Coronary artery (tissue), 2 donors: Measurements from ENCODE around the gene EMX1.

Source experiments
- DNase-seq: peaks from one replicate; pipeline ENCODE4 v3.0.0-alpha.2; 2017; ENCODE audit warnings: low spot score
- H3K27ac ChIP-seq, 2 donors: fragments of 200-600 bp; sonication (generic); one replicate each; pipeline ENCODE4 v1.5.1; 2016 to 2019
- H3K4me3 ChIP-seq: fragments of 200-600 bp; sonication (generic); 2 replicates; pipeline ENCODE4 v1.5.1; 2016; ENCODE audit warnings: mild to moderate bottlenecking, moderate library complexity
- TF ChIP-seq, protein P1 (sequence below): fragments of 200-600 bp; sonication (generic); IDR thresholded peaks from one replicate; pipeline ENCODE4 v1.5.1; 2019; ENCODE audit warnings: antibody characterized with exemption

The EMX1 gene

DNA sequence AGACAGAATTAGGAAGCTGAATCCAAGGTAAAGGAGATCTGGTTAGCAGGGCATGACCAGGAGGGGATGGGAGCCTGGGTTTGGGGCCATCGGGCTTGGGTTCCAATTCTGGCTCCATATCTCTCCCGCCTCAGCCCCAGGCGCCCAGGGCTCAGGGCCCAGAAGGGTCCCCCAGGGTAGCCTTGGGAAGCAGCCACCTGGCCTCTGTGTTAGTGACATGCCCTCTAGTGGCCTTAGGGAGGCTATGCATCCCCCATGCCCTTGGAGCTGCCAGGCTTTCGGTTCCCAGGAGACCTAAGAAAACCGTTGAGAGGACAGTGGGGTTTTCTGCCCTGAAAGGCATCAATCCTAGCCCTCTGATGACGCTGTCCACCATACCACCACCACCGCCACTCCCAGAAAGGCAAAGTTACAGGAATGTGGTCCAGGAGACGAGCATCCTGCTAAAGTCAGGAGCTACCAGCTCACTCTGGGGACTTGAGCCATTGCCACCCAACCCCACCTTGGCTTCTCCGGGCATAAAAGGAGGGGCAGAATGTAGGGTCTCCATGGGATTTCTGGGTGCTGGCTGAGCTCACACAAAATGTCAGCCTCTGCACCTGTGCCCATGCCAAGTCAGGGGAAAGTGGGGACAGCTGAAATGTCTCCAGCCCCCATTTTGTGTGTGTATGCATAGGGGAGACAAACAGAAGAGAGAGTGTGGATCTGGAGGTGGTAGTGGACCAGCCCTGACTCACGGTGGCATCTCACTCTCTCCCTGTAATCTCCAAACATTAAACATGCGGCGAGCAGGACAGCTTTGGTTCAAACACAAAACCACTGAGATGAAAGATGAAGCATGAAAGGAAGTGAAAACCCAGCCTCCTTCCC, 56.5 kb downstream of the EMX1 start:
- Histone ChIP-seq H3K27ac (no peak overlapping the region), H3K4me3 (no peak overlapping the region)
- TF ChIP-seq, protein P1, sequence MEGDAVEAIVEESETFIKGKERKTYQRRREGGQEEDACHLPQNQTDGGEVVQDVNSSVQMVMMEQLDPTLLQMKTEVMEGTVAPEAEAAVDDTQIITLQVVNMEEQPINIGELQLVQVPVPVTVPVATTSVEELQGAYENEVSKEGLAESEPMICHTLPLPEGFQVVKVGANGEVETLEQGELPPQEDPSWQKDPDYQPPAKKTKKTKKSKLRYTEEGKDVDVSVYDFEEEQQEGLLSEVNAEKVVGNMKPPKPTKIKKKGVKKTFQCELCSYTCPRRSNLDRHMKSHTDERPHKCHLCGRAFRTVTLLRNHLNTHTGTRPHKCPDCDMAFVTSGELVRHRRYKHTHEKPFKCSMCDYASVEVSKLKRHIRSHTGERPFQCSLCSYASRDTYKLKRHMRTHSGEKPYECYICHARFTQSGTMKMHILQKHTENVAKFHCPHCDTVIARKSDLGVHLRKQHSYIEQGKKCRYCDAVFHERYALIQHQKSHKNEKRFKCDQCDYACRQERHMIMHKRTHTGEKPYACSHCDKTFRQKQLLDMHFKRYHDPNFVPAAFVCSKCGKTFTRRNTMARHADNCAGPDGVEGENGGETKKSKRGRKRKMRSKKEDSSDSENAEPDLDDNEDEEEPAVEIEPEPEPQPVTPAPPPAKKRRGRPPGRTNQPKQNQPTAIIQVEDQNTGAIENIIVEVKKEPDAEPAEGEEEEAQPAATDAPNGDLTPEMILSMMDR = peak; percentile 58
- no peak for DNase-seq

DNA sequence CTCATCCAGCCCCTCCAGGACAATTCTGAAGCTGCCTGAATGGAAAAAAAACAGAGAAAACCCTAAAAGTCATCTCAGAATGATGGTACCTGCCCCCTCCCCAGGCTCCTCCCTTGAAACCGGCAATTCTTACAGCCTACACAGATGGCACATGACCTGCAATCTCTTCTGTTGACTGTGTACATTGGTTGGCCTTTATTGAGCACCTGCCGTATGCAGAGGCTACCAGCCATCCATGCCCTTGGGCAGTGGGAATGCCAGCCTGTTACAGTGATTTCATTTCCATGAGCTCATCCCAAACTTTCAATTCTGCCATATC, 57.1 kb downstream of the EMX1 start:
- no peak for DNase-seq
- H3K4me3 ChIP-seq = no peak overlapping the region
- TF ChIP-seq, protein P1 = no peak

DNA sequence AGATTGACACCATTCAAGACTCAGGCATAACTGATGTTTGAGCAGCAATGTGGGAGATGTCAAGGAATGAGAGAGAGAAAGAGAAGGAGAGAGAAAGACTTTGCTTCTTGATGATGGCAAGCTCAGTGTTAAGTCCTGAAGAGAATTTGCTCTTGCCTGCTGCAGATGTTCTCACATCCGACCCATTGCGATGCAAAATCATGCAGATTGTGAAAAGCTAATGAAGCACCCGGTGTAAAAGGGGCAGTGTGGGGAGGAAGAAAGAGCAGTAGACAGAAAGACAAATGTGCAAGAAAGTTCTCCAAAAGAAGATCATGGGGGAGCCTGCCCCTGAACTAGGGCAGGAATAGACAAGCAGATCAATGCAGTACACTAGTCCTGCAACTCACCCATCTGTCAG, 57.7 kb downstream of the EMX1 start:
- H3K4me3 ChIP-seq = no peak overlapping the region
- no peak overlapping the region for H3K27ac ChIP-seq
- TF ChIP-seq, protein P1 = no peak
- DNase-seq = no peak

More for the DNA sequence above, 57.1 kb downstream of the EMX1 start:
- no peak overlapping the region for H3K27ac ChIP-seq

DNA sequence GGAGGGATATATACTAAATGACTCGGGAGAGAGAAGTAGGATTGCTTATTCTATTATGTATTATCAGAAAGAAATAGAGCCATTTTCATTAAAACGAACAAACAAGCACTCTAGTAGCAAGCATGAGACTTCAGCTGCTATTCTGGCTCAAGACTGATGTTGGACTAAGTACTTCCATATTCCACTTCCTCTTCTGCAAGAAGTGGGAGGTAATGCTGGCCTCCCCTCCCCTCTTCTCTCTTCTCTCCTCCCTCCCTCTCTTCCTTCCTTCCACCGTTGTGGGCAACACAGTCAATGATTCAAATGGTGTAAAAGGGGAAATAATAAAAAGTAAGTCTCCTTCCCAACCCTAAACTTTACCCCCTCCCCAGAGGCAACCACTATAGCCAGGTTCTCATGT, 62.6 kb downstream of the EMX1 start:
- no peak for DNase-seq

DNA sequence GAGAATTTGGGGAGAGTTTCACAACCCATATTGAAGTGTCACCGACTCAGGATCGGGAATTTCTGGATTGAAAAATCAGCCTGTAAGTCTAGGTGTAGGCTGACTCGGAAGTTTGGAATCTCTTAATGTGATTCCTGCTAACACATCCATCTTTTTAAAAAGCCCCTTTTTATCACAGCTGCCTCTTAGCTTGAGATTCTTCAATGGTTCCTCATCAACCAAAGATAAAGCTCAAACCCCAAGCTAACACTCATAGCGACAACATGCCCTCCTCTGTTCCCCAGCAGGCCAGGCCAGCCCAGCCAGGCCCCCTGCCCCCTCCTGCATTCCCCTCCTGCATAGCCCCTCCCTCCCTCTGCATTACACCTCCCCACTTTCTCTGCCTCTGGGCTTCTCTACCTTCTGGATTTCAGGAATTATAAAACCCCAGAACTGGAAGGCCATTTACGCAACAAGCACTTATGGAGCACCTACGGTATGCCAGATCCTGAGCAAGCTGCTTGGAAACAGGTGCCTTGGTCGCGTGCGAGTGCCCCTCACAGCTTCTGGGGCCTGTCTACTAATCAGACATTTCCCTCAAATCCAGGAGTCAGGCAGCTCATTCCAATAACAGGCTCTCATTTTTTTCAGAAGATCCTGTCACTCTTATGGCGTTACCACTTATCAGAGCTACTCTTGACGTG, 63.4 kb downstream of the EMX1 start:
- TF ChIP-seq, protein P1 = no peak
- no peak for DNase-seq
- H3K4me3 ChIP-seq = no peak overlapping the region
- no peak overlapping the region for H3K27ac ChIP-seq

More for the DNA sequence above, 62.6 kb downstream of the EMX1 start:
- Histone ChIP-seq H3K4me3 (no peak overlapping the region), H3K27ac (no peak overlapping the region)
- TF ChIP-seq, protein P1 = no peak

DNA sequence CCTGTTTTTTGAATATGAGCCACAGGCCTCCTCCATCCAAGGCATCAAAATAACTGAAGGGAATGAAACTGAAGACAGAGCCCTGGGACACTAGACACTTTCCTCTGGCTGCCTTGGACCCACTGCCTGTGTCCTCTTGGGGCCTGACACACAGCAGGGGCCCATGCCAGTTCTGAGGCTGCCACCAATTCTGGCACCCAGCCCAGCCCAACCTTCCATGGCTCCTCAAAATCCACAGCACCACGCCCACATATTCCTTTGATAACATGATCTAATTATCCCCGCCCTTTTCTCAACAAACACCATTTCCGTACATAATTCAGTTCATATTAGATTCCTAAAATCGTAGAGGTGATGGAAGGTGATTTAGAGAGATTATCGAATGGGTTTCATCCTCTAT, 64.2 kb downstream of the EMX1 start:
- Histone ChIP-seq H3K27ac (no peak overlapping the region), H3K4me3 (no peak overlapping the region)
- TF ChIP-seq, protein P1 = no peak
- DNase-seq = no peak

DNA sequence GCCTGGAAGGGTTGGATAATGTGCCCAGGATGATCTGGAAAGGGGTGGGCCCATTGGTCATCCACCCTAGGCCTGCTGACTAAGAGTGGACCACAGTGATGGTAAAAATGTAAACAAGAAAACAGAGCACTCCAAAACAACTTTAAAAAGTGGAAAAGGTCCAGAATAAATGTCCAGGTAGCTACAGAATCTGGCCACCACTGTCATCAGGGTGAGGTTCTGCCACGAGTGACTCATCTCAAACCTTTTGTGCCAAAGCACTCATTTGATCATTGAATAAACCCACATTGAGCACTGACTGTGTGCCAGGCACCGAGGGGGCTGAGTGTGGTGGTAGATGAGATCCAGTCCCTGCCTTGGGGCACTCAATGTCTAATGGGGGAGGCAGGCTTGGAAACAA, 64.9 kb downstream of the EMX1 start:
- Histone ChIP-seq H3K4me3 (no peak overlapping the region), H3K27ac (no peak overlapping the region)
- TF ChIP-seq, protein P1 = no peak
- DNase-seq = no peak
